Stimulated activated CD8-positive, alpha-beta memory T cell treated with anti-CD3 and anti-CD28 coated beads, Interleukin-12 subunit alpha, Interleukin-12 subunit beta, amount 100 ng/mL, for 24 hours (primary cell): ENCODE results near the gene C1orf116.

Source experiments
- DNase-seq: peaks from one replicate; pipeline ENCODE4 v3.0.0-alpha.2; 2020; ENCODE audit errors: extremely low read depth

Gene C1orf116

DNA sequence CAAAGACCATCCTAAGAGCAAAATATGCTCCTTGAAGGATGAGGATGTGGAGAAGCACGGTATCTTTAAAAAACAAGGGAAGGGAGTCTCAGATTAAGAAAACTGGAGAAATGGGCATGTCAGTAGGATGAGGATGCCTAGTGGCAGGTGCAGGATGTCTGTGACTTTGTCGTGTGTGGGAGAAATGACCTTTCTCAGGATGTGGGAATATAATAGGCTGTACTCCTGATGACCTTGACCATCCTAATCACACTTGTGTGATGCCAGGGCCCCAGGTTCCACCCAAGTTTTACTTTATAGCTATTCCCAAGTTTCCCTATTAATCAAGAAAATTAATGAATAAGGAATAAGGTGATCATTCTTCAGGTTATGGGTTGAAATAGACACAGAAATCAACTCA, 12.9 kb downstream of the C1orf116 start:
- no peak for DNase-seq

DNA sequence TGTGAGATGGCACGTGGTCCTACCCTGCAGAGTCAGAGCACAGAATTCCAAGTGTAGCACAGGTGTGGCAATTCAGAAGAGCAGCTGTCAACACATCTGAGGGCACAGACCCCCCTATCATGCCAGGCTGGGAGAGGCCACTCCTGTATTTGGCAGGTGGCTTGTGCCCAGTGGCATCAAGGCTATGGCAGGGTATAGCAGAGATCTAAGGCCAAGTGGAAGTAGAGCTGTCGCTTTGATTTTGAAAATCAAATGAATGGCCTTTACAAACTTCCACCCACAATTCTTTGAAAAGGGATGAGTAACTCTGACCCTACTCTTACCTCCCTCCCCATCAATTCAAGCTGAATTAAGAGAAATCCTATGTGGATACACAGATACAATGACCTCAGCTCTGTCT, 13.4 kb downstream of the C1orf116 start:
- DNase-seq, result no peak

DNA sequence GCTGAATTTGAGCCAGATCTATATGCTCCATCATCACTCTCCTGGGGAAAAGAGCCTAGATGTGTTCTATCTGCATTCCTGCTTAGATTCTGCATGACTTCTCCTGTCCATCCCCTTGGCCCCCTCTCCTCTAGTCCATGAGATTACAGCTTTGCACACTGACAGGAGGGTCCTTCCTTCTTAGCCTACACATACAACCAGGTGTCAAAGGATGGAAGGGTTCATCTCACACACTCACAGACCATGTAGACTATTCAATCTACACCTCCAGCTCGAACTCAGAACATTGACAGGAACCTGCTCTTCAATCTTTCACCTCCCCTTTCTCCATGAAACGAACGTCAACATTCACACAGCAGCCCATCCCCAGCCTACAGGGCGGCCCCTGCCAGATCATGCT, 13.8 kb downstream of the C1orf116 start:
- DNase-seq, result no peak

DNA sequence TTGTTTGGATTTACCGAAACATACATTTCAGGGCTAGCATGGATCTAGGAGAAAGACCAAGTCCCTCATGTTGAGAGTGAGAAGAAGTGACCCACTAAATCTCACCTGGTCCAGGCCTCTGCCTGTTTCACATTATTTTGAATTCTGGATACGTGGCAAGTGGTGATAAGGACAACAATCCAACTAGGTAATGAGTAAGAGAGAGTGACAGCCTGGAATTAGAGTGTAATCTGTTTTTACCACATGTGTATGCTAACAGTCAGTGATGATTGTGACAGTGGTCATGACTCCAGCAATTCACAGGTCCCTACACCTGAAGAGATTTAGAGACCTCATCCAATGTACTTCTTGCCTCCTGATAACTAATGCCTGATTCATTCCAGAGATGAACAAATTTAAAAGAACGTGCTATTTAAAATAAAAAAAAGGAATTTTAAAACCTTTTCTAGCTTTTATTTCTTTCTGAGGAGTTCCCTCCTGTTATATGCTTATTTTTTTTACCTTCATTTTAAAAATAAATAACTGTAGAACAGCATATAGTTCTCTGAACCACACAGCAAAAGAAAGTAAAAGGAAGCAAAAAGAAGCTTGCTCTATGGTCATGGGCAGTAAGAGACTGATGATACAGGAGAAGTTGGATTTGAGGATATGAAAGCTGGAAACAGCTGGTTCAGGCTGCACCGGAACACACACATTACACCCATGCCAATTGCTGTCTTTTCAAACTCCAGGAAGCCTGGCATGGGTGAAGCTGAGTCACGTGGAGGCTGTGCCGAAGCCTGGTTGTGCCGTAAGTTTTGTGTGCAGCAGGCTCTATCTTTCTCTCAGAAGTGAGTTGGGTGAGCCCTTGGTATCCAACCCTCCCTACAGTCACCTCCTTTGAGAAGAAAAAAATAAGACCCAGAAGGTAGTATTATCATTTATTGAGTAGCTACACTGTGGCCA, 14.7 kb downstream of the C1orf116 start:
- no peak for DNase-seq

DNA sequence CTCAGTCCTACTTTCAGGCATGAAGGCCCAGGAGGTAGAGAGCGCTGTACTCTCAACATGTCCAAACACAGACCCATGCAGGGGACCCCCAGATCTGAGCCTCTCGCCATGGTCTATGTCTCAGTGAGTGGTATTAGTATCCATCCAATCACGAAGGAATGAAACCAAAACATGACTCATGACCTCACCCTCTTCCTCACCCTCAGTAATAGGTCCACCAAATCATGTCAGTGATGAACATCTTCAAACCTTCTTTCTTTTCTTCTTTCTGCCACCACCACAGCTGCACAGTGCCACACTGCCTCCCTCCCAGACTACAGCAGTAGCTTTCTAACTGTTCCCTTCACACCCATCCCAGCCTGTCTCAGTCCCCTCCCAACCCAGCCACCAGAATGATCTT, 16.8 kb downstream of the C1orf116 start:
- DNase-seq, result no peak

DNA sequence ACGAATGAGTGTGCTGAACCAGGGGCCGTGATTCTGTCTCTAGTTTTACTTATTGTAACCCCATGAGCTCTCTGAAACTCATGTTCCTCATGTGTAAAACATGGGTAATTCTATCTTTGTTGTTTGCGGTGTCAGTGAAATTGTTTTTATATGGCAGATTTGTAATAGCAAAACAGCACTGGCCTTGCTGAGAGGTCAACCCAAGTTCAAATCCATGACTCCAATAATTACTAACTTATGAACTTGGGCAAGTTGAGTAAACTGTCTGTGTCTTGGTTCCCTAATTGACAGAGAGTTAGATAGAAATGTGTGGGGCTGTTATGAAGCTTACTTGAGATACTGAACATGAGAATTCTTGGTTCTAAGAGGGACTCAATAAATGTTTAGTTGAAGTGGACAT, 17.8 kb downstream of the C1orf116 start:
- DNase-seq, result no peak

GRCh38 chr1:207013321-207014085, 19.1 kb downstream of the C1orf116 start:
- no peak for DNase-seq

GRCh38 chr1:207010726-207011125, 21.8 kb downstream of the C1orf116 start:
- no peak for DNase-seq

DNA sequence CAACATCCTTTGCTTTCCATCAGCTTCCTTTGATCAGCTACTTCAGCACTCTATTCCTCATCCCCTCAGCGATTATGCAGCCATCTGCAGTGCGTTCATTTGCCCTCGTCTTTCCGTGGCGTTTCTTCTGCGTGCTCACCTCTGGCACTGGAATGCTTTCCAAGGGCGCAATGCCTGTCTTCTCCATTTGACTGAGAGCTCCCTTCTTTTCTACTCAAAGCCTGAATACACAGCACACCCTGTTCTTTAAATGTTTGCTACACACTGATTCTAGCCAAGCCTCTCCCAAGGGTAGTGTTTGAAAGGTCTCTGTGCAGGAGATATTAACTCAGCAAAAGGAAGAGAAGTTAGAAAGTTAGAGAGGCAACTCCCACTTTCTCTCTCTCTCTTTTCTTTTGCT, 22.6 kb downstream of the C1orf116 start:
- DNase-seq, result no peak

DNA sequence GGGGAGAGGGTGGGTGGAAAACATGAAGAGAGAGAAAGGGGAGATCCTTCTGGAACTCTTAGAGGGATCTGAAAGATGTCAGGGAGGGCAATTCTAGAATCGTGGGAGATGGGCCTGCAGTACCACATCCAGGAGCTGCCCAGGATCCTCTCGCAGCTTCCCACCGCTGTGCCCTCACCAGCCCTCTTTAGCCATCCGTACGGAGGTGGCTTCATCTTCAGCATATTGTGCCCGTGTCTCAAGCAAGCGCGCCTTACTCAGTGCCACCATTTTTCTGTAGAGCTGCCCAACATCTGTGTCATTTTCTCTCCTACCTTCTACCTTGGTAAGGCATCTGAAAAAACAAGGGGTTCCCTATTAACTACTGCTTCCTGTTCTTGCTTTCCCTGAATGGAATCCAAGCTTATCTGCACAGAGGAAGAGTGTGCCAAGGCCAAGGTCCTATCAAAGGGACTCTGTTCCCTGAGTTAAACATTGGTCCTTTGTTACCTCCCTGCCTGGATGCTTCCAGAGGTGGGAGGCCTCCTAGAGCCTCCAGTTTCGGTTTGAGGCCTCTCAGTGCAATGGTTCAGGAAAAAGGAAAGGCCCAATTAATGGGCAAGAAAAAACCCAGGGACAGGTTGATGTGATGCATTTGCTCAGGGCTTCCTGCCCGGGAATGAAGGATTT, 23.2 kb downstream of the C1orf116 start:
- no peak for DNase-seq

DNA sequence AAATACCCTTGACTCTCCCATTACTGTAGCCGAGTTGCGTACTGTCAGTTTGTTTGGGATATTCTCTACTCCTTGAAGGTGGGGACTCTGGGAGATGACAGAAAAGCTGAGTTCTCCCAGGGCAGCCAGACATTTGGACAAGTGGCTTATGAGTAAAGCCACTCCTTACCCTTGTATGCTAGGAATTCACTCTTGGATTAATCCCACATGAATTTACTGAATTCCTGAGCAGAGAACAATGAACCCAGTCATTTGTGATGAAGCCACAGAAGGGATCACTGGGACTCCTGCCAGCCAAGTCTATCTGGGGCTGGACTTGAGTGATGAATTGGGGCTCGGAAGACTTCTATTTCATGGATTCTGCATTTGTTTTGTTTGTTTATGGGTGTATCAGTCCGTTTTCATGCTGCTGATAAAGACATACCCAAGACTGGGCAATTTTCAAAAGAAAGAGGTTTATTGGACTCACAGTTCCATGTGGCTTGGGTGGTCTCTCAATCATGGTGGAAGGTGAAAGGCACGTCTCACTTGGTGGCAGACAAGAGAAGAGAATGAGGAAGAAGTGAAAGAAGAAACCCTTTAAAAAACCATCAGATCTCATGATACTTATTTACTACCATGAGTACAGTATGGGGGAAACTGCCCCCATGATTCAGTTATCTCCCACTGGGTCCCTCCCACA, 25.1 kb downstream of the C1orf116 start:
- no peak for DNase-seq

DNA sequence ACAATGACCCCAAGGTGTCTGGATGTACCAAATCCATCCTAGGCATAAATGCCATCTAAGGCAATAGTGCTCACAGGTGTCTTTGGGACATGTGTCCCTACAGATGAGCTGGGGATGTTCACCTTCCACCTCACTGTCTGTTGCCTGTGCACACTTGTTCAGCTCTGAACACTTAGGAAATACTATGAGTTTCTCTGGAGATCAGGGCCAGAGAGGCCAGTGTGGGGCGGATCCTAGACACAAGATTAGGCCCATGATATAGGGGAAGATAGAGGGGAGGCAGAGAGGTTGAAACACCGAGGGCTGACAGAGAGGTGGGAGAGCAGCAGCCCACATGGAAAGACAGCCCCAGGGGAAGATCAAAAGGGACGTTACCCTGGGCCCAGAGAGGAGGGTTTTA, 25.6 kb downstream of the C1orf116 start:
- DNase-seq, result no peak

- DNase-seq, result no peak
Observed at GRCh38 chr1:207006083-207006482, 26.5 kb downstream of the C1orf116 start.

DNA sequence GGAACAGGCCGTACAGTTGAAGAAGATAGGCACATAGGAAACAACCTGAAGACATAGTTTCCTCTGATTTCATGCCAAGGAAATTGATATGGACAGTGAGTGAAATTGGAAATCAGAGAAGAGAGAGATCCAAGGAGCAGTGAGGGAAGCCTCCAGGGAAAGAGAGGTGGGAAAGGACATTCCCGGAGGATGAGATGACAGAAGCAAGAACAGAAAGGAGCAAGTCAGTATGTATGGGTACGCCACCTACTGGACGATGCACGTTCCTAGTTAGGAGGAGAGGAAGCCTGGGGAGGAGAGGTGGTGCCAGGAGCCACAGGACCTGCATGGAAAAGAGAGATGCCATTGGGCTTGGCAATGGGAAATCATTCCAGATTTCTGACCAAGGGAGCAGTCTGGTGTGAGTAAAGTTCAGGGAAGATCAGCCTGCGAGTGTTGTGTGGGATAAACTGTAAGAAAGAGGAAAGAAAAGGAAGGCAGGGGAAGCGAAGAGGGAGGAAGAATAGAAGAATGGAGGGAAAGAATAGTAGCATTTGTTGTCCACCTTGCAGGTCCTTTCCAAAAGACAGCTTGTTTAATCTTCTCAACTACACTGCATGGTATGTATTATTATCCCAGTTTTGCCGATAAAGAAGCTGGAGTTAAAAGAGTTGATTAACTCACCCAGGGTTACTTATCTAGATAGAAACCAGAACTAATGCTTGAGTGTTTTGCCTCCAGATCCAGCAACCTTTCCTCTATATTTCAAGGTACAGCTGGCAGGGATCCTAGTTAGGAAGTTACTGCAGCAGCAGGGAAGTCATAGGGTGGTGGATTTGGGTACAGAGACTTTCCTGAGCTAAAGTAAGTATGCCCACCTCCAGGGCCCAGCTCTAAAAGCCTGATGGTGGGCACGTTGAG, 27.4 kb downstream of the C1orf116 start:
- DNase-seq, result no peak

- no peak for DNase-seq
Observed at GRCh38 chr1:207003210-207003609, 29.3 kb downstream of the C1orf116 start.

DNA sequence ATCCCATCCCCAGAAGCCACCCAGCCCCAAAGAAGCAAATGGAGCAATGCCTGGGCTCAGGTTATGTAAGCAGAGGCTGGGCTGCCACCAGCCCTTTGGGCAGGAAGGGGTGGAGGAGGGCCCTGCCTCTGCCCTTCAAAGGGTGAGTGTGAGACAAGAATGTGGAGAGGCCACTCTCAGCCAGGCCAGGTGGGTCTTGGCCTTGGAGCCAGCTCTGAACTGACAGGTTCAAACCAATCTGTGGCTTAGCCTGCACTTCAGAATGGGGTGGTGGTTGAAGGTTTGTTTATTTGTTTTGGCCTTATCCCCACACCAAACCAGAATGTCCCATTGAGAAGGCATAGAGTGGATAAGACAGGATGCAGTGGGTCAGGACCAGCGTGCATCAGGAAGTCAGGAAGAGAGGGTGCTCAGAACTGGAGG, 29.8 kb downstream of the C1orf116 start:
- no peak for DNase-seq

DNA sequence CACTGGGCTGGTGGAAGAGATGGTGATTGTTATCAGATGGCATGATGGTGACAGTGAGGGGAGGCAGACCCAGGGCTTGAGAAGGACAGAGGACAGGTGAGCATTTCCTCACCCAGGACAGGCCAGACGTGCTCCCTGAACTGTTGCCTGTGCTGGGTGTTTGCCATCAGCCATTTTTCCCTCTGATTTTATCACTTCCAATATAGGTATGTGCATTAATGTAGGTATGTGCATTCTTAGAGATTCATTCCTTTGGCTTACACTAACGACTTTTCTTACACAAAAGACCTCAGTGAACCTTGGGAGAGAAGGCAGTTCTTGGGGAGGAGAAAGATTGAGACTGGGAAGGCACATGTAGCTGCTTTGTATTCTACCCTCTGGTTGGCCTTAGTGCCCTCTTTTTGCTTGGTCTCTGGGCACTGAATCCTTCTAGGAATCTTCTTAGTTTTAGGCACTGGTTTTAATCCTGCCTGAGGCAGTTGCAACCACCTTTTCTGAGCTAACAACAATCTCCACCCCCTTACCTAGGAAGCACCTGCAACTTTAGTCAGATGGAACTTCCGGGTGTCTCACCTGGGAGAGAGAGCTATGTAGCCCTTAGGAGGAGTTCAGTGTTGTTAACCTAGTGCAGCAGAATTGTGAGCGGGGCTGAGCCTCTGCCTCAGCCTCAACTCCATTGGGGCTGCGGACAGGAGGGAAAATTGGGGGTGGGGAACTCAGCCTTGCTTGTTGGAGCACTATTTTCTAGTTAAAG, 30.9 kb downstream of the C1orf116 start:
- DNase-seq, result no peak

DNA sequence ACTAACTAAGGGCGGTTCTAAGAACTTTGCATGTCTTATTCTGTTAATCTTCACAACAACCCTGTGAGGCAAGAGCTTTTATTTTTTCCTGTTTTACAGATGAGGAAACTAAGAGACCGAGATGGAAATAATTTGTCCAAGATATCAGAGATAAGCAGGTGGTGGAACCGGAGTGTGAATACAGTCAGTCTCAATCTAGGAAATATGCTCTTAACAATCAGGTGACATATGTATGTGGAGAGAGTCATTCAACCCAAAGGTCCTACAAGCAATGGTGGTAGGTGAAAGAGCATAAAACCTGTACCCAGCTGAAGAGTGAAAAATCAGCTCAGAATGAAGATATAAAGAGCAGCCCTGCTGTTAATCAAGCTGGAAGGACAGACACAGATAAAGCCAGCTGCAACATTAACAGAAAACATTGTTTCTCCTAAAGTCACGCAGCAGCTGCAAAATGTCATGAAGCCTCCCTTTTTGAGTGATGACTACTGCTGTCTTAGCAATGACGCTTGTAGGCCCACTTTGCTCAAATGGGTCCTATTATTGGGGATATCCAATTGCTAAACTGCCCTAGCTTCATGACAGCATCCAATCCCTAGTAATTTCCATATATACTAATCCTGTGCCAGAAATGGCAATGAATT, 31.8 kb downstream of the C1orf116 start:
- DNase-seq, result no peak

DNA sequence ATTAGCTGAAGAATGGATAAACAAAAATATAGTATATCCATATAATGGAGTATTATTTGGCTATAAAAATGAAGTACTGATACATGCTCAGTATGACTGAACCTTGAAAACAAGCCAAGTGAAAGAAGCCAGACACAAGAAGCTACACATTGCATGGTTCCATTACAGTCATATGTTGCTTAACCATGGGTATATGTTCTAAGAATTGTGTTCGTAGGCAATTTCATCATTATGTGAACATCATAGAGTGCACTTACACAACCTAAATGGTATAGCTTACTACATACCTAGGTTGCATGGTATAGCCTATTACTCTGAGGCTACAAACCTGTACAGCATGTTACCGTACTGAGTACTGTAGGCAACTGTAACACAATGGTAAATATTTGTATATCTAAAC, 33.7 kb downstream of the C1orf116 start:
- DNase-seq, result no peak

DNA sequence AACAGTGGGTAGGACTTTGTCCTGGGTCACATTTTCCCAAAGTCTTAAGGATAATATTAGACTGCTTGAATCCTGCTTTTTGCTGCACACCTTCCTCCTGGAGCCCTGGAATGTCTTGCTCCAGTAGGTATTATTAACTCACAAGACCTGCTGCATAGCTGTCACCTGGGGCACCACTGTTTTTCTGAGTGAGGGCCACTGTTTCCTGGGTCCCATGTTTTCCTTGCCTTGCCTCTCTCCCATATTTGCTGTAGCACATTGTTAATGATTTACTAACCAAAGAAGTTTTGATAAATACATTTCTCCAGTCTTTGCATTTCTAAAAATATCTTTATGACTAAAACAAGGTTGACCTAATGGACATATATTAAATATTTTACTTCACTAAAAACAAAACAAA, 39.8 kb downstream of the C1orf116 start:
- no peak for DNase-seq
